Kidney capillary endothelial cell (primary cell): Measurements from ENCODE around the gene RAB11FIP4.
"Not testable (repeated sequence)": the region's sequence is repeated elsewhere in the genome, so short reads cannot be mapped to it uniquely, and the experiment has no call there.

ENCODE experiments used
- DNase-seq: peaks from one replicate; pipeline ENCODE4 v3.0.0-alpha.2; 2018; ENCODE audit warnings: low spot score

RAB11FIP4 gene, protein sequence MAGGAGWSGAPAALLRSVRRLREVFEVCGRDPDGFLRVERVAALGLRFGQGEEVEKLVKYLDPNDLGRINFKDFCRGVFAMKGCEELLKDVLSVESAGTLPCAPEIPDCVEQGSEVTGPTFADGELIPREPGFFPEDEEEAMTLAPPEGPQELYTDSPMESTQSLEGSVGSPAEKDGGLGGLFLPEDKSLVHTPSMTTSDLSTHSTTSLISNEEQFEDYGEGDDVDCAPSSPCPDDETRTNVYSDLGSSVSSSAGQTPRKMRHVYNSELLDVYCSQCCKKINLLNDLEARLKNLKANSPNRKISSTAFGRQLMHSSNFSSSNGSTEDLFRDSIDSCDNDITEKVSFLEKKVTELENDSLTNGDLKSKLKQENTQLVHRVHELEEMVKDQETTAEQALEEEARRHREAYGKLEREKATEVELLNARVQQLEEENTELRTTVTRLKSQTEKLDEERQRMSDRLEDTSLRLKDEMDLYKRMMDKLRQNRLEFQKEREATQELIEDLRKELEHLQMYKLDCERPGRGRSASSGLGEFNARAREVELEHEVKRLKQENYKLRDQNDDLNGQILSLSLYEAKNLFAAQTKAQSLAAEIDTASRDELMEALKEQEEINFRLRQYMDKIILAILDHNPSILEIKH

GRCh38 chr17:31391496-31391949 lies at the start of gene RAB11FIP4:
RAB11FIP4 (plus strand) TSS chr17:31391675; CDS start chr17:31391853, 178 bp downstream.
- DNase-seq, result no peak

- not testable (repeated sequence) for DNase-seq
Observed at GRCh38 chr17:31345191-31345747, 46.2 kb upstream of the RAB11FIP4 start.

- no peak for DNase-seq
Observed at GRCh38 chr17:31349454-31349853, 42.0 kb upstream of the RAB11FIP4 start.

DNA sequence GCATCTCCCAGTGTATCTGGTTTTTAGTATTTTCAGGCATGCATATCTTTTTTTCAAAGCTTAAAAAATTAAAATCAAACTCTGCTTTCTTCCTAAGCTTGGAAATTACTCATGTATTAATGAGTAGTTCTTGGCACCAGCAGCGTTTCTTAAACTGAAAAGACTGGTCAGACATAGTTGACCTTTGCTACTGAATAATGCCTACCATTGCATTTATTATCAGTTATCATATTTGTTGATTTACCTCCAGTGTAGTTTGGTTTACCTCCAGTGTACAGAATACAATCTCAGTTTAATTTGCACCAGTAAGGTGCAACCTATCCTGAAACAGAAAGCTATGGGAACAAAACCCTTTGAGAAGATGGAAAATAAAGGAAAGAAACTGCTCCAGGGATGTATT lies 35.5 kb upstream of the RAB11FIP4 start:
- no peak for DNase-seq

DNA sequence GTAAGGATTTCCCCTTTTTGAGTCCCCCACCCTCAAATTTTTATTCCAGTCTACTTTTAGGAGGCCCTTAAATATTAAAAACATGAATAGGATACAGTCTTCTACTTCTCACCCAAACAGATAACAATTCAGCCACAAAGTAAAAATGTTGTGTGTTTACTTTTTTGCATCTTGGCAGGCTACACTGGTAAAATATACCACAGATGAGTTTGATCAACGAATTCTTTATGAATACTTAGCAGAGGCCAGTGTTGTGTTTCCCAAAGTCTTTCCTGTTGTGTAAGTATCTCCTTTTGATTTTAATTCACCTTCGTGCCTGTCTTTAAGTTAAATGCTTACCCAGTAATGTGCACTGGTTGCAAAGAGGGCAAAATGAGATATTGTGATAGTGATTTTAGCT lies 34.4 kb upstream of the RAB11FIP4 start:
- no peak for DNase-seq

- no peak for DNase-seq
Observed at GRCh38 chr17:31357839-31358394, 33.6 kb upstream of the RAB11FIP4 start.

DNA sequence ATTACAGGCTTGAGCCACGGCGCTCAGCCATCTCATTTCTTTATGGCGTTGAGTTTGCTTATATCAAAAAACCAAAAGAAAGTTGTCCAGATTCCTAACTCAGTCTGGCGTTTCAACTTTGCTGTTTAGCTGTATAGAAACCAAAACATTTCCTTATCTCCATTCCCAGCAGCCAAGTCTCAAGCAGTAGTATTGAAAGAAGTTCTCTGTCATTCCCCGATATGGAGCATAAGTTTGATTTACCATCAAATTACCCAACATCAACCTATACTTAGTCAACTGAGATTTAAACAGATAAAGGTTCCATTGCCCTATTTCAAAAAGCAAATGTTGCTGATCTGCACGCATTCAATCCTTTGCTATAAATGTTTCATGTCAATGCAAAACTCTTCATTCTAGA lies 27.5 kb upstream of the RAB11FIP4 start:
- DNase-seq, result no peak

- no peak for DNase-seq
Observed at GRCh38 chr17:31366088-31366487, 25.4 kb upstream of the RAB11FIP4 start.

DNA sequence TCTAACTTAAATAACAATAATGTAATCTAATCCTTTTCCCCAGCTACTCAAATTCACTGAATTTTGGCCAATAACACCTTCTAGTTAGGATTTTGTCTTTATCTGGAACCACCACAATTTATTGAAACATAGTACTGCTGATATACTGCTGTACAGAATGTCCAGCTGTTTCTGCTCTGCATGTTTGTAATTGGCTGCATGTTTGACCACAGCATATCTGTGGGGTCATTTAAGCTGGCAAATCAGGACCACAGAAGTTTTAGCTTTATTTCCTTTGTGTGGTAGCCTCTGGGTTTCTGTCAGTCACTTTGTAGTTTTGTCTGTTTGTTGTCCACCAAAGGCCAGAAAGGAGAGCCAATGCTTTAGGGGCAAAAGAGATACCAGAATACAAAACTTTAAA lies 22.2 kb upstream of the RAB11FIP4 start:
- DNase-seq, result no peak

GRCh38 chr17:31371511-31372097 lies 19.9 kb upstream of the RAB11FIP4 start:
- peak; percentile 34 for DNase-seq

DNA sequence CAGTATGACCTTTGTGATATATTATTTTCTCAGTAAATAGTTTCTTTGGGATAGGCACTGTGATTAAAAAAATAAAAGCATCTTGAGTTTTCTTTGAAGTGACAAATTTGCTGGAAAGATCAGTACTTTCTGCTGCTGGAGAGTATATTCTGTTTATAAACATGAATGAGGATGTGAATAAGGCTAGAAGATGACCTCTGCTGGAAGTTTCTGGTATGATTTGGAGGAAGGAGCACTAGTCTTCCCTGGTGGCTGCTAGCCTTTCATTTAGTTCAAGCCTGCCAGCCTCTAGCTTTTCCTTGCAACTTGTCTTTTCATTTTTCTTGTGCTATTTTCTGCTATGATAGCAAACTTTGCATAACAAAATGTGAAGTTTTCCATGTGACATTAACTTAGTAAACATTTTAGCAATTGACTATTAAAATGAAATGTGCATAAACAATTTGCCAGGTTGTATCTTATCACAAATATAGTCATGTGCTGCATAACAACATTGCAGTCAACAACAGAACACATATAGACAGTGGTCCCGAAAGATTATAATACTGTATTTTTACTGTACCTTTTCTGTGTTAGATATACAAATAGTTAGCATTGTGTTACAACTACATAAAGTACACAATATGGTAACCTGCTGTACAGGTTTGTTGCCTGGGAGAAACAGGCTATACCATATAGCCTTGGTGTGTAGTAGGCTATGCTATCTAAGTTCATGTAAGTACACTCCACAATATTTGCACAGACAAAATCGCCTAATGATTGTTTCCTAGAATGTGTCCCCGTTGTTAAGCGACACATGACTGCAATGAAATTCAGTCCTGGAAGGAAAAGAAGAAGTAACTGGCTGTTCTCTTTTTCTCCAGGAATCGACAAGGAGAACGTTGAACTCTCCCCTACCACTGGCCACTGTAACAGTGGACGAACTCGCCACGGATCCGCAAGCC lies 18.1 kb upstream of the RAB11FIP4 start:
- peak; percentile 51 for DNase-seq

DNA sequence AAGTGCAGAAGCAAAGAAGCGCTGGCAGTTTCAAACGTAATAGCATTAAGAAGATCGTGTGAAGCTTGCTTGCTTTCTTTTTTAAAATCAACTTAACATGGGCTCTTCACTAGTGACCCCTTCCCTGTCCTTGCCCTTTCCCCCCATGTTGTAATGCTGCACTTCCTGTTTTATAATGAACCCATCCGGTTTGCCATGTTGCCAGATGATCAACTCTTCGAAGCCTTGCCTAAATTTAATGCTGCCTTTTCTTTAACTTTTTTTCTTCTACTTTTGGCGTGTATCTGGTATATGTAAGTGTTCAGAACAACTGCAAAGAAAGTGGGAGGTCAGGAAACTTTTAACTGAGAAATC lies 17.4 kb upstream of the RAB11FIP4 start:
- DNase-seq, result no peak

- no peak for DNase-seq
Observed at GRCh38 chr17:31374503-31374902, 17.0 kb upstream of the RAB11FIP4 start.

- no peak for DNase-seq
Observed at GRCh38 chr17:31378638-31379037, 12.8 kb upstream of the RAB11FIP4 start.

- DNase-seq, result no peak
Observed at GRCh38 chr17:31379597-31380205, 11.8 kb upstream of the RAB11FIP4 start.

DNA sequence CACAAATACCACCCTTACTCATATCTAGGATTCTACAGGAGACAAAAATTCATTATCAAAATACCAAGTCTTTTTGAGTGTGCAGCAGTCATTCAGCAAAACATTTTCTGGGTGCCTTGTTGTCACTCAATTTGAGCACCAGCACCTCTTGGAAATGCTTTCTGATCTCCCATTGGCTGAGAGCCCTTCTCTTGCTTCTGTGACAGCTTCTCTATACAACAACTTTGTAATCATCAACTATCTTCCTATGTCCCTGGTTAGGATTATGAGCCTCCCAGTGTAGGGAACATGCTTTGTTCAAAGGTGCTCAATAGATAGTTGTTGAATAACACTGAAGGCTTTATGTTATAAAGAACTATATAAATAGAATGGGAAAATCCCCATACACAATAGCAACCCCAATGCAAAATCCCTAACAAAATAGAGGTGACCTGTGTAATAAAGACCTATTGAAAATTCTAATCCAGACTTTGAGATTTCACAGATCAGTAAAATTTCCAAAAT lies 10.3 kb upstream of the RAB11FIP4 start:
- DNase-seq, result no peak

DNA sequence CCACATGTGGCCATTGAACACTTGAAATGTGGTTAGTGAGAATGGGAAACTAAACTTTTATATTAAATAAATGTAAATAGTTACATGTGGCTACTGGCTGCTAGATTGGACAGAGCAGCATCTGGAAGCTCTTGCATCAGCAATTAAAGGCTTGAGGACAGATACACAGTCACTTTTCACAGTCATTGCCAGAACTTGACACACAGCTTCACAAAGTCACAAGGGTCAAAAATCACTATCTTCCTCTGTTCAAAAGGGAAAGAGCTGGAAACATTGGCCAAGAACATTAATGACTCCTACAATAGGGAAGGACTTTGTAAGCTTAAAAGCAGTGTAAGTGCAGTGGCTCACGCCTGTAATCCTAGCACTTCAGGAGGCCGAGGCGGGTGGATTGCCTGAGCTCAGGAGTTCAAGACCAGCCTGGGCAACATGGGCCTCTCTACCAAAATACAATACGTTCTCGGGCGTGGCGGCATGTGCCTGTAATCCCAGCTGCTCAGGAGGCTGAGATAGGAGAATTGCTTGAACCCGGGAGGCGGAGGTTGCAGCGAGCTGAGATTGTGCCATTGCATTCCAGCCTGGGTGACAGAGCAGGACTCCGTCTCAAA lies 8.7 kb upstream of the RAB11FIP4 start:
- not testable (repeated sequence) for DNase-seq

DNA sequence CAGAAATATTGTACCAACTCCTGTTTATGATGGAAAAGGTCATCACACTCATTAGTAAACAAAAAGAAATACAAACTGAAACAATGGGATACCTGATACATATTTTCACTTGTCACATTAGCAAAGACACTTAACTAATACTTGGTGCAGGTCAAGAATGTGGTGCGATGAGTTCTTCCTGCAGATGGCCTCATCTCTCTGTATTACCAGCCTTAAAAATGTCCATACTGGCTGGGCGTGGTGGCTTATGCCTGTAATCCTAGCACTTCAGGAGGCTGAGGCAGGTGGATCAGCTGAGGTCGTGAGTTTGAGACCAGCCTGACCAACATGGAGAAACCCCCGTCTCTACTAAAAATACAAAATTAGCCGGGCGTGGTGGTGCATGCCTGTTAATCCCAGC lies 8.0 kb upstream of the RAB11FIP4 start:
- not testable (repeated sequence) for DNase-seq

DNA sequence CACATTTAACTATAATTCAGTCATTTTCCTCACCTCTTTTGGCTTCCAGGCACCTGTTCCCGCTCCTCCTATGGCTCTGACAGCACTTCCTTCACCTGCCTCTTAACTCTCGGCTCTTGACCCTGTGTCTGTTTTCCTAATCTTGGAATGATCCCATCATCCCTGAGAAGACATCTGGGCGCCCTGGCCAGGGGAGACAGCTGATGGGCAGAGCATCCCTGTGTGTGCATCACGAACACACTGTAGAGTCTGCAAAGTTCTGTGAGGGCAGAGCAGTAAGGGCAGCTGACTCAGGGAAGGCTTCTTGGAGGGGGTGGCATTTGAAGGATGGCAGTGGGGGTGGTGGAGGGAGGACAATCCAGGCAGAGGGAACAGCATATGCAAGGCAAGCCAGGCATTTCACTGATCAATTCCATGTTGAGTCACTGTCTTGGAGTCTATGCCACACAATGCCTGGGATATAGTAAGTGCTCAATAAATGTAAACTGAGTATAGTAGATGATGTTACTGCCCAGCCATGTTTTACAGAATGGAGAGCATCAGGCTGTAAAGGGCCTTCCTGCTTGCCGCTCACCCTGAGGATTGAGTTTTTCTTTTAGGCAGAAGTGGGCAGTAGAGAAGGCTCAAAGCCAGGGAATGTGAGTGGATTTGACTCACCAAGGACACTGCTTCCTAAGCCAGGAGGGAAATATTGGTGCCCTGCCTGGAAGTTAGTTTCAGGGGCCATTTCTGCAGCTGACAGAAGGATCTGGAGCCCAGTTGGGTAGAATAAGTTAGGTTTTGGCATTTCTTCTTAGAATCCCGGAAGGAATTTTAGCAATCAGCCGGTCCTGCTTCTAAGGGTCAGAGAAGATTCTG lies 5.8 kb upstream of the RAB11FIP4 start:
- no peak for DNase-seq
